ENCODE data around the gene GDPD4. TPM values are rescaled to one million over a fixed set of nuclear protein-coding genes. Genes with fewer than 3 reads are reported as not detected.

The GDPD4 gene
- total and polyA plus RNA-seq, 9 of the 15 experiments (the other 6 are each of a cell fraction or from before 2014, with no cell fraction given), result 0.40 TPM; not detected in 8

DNA sequence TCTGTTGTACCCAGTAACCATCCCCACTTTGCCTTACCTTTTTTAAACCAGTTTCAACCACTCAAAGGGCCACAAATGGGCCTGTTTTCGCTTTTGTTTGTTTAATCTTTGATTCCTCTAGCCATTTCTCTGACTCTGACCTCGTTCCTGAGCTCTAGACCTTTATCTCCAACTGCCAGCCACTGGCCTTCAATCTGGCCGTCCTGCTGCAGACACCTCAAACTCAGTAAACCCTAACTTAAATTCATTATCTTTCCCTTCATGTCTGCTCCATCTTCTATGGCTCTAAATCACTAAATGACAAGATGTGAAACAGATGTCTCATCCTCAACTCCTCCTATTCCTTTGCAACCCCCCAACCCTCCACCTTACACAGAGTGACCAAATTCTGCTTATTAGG is 1.3 kb upstream of the GDPD4 start (continued):
- 0 out of 2 replicates have a peak, but pooled peaks have one; percentile 14 for TF ChIP-seq ETV1 (tag; conservative IDR thresholded peaks at IDR 0.05; ENCODE audit: low read depth)
- TF ChIP-seq POLR2AphosphoS5 (IDR thresholded peaks at IDR 0.05; ENCODE audit: control insufficient read depth, insufficient read depth, low read depth, low read length), result no peak
- no peak for TF ChIP-seq ZNF551 (CRISPR knock-in tag; IDR thresholded peaks at IDR 0.05)
- TF ChIP-seq POLR2G (IDR thresholded peaks at IDR 0.05; ENCODE audit: low read depth, low read length), result no peak
- no peak for TF ChIP-seq ZBTB5 (IDR thresholded peaks at IDR 0.05)
- no peak for TF ChIP-seq ZBTB8A (IDR thresholded peaks at IDR 0.05; ENCODE audit: partially characterized antibody)
- TF ChIP-seq ZBTB17 (CRISPR knock-in tag; IDR thresholded peaks at IDR 0.05), result no peak
- TF ChIP-seq SAFB2 (IDR thresholded peaks at IDR 0.05; ENCODE audit: borderline replicate concordance, low read depth, low read length, severe bottlenecking), result no peak
- no peak for TF ChIP-seq ASH1L (IDR thresholded peaks at IDR 0.05; ENCODE audit: borderline replicate concordance, low read depth, partially characterized antibody)
- no peak for TF ChIP-seq E2F6 (IDR thresholded peaks at IDR 0.05; ENCODE audit: borderline replicate concordance in 1 of 2, extremely low read depth in 1 of 2, insufficient read depth in 1 of 2, insufficient read length in 1 of 2, low read depth in 1 of 2, low read length in 1 of 2, poor library complexity in 1 of 2, severe bottlenecking in 1 of 2)
- TF ChIP-seq RAD21 (CRISPR knock-in tag; conservative IDR thresholded peaks at IDR 0.05 in 1 of 2, IDR thresholded peaks at IDR 0.05 in 1 of 2), result no peak
- no peak for TF ChIP-seq ZNF75A (CRISPR knock-in tag; IDR thresholded peaks at IDR 0.05)
- no peak for TF ChIP-seq NONO (IDR thresholded peaks at IDR 0.05; ENCODE audit: low read depth in 2 of 2, low read length in 1 of 2)
- TF ChIP-seq KLF6 (CRISPR knock-in tag; IDR thresholded peaks at IDR 0.05; ENCODE audit: borderline replicate concordance), result no peak
- no peak for TF ChIP-seq TSC22D4 (tag; IDR thresholded peaks at IDR 0.05)
- no peak for TF ChIP-seq GABPA (tag; conservative IDR thresholded peaks at IDR 0.05; ENCODE audit: low read depth)
- TF ChIP-seq ZNF644 (tag; IDR thresholded peaks at IDR 0.05; ENCODE audit: low read depth), result no peak
- TF ChIP-seq ZNF444 (CRISPR knock-in tag; IDR thresholded peaks at IDR 0.05), result no peak
- TF ChIP-seq CC2D1A (IDR thresholded peaks at IDR 0.05), result no peak
- TF ChIP-seq HDAC1 (IDR thresholded peaks at IDR 0.05), result peak in 1 of 2 experiments; percentile 84; a peak in 2 of 4 replicates
- TF ChIP-seq, protein P1, sequence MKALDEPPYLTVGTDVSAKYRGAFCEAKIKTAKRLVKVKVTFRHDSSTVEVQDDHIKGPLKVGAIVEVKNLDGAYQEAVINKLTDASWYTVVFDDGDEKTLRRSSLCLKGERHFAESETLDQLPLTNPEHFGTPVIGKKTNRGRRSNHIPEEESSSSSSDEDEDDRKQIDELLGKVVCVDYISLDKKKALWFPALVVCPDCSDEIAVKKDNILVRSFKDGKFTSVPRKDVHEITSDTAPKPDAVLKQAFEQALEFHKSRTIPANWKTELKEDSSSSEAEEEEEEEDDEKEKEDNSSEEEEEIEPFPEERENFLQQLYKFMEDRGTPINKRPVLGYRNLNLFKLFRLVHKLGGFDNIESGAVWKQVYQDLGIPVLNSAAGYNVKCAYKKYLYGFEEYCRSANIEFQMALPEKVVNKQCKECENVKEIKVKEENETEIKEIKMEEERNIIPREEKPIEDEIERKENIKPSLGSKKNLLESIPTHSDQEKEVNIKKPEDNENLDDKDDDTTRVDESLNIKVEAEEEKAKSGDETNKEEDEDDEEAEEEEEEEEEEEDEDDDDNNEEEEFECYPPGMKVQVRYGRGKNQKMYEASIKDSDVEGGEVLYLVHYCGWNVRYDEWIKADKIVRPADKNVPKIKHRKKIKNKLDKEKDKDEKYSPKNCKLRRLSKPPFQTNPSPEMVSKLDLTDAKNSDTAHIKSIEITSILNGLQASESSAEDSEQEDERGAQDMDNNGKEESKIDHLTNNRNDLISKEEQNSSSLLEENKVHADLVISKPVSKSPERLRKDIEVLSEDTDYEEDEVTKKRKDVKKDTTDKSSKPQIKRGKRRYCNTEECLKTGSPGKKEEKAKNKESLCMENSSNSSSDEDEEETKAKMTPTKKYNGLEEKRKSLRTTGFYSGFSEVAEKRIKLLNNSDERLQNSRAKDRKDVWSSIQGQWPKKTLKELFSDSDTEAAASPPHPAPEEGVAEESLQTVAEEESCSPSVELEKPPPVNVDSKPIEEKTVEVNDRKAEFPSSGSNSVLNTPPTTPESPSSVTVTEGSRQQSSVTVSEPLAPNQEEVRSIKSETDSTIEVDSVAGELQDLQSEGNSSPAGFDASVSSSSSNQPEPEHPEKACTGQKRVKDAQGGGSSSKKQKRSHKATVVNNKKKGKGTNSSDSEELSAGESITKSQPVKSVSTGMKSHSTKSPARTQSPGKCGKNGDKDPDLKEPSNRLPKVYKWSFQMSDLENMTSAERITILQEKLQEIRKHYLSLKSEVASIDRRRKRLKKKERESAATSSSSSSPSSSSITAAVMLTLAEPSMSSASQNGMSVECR (CRISPR knock-in tag; IDR thresholded peaks at IDR 0.05), result no peak
